Stimulated activated CD4-positive, alpha-beta T cell treated with anti-CD3 and anti-CD28 coated beads, Interleukin-2, amount 100 ng/mL, for 48 hours (primary cell): Measurements from ENCODE around the gene RAB3D.
"Not testable (repeated sequence)": the region's sequence is repeated elsewhere in the genome, so short reads cannot be mapped to it uniquely, and the experiment has no call there.

ENCODE experiments used
- DNase-seq, 2 donors: peaks; one replicate each; pipeline ENCODE4 v3.0.0-alpha.2; 2020

Gene RAB3D

DNA sequence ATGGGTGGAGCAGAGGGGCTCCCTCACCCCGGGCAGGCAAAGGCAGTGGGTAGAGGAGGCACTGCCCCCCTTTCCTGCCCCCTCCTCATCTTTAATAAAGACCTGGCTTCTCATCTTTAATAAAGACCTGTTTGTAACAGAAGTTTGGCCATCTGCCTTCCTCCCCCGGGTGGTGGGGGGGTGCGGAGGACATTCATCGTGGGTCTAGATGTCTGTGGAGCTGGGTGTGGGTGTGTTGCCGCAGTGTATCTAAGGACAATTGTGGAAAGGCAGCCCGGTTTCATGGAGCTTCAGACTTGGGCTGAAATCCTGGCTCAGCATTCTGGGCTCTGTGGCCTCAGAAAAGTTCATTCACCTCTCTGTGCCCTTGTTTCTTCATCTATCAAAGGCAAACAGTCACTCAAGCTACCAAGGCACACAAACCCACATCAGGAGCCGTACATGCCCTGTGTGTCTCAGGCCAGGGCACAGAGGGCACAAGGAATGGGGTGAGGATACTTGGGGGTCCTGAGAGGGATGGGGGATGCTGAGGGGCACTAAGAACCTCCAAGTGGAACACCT is 26.2 kb upstream of the RAB3D start:
- no peak for DNase-seq

DNA sequence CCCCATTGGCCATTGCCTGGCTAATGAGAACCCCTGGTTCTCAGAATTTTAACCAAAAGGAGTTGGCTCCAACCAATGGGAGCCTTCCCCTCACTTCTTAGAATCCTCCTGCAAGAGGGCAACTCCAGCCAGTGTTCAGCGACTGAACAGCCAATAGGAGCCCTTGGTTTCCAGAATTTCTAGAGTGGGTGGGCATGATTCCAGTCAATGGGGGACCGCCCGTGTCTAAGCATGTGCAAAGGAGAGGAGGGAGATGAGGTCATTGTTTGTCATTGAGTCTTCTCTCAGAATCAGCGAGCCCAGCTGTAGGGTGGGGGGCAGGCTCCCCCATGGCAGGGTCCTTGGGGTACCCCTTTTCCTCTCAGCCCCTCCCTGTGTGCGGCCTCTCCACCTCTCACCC is 25.5 kb upstream of the RAB3D start:
- DNase-seq, result no peak

DNA sequence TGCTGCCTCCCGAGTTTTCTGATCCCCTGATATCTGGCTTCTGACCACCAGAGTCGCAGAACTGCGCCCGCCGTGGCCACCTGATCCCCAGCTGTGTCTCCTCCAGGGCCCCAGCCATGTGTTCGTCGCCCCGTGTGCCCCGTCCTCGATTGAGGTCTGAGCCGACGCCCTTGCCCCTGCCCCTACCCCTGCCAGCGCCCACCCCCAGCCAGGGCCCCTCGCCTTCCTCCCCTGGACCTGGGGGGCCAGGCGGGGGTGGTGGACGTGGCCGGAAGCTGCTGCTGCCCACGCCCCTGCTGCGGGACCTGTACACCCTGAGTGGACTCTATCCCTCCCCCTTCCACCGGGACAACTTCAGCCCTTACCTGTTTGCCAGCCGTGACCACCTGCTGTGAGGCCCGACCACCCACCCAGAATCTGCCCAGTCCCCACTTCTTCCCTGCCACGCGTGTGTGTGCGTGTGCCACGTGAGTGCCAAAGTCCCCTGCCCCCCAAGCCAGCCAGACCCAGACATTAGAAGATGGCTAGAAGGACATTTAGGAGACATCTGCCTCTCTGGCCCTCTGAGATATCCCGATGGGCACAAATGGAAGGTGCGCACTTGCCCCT is 24.9 kb upstream of the RAB3D start:
- no peak for DNase-seq

DNA sequence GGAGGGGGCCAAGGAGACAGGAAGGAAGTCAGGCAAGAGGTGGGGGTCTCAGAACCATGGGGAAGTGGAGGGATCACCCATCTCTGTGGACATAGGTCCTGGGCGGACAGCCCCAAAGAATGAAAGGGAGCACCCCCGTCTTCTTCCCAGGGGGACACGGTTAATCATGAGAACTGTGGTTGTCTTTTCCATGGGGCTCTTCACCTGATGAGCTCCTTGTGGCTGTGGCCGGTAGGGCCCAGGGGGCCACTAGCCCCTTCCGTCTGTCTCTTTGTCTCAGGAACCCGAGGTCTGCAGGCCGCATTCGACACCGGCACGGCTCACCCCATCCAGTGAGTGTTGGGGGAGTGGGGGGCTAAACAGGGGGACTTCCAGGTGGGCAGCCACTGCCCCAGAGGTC is 24.4 kb upstream of the RAB3D start:
- DNase-seq, result no peak

DNA sequence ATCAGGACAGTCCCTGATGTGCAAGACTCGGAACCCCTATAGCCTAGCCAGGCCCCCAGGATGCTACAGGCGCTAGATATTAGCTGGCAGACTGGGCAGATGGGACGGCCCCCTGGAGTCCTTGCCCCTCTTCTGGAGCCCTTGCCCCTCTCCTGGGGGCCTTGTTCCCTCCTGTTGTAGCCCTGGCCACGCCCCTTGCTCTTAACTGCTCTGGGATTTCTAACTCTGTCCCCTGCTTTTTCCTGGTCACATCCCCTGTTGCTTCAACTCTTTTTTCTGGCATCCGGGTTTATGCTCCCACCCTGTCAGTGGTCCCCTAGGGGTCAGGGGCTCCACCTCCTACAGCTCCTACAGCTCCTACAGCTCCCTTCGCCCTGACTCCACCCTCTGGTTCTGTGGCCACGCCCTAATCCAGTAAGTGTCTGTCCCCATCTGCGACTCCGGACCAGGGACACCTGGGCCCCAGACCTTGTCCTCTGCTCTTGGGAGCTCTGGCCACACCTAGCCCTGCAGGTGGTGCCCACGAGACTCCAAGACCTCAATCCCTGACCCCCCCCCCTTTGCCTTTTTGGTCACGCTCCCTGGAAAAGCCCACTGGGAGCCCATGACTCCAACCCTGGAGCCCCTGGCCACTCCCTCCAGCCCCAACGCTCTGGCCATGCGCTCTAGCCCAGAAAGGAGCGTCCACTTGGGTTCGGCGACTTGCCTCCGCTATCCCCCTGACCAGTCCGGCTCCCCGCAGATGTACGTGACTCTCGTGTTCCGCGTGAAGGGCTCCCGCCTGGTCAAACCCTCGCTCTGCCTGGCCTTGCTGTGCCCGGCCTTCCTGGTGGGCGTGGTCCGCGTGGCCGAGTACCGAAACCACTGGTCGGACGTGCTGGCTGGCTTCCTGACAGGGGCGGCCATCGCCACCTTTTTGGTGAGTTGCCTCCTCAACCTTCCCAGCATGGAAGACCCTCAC is 22.6 kb upstream of the RAB3D start:
- DNase-seq, result no peak

DNA sequence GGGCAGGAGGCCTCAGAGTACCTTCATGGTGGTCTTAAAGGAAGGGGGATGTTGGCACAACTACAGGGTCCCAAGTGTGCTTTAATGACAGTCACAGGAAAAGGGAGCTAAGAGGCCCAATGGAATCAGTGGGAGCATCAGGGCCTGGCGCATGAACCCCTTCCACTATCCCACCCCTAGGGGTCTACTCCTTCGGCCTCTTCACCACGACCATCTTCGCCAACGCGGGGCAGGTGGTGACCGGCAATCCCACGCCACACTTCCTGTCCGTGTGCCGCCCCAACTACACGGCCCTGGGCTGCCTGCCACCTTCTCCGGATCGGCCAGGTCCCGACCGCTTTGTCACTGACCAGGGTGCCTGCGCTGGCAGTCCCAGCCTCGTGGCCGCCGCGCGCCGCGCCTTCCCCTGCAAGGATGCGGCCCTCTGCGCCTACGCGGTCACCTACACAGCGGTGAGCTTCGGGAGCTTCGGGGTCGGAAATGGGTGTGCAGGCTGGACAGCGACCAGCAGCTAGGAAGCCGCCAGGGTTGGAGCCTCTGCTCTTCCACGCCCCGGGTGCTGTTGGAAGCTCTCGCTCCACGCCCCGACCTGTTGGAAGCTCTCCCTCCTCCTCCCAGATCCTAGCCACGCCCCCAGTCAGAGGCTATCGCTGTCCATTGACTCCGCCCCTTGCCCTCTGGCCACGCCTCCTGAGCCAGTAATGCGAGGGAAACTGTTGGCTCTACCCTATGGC is 21.7 kb upstream of the RAB3D start:
- no peak for DNase-seq

DNA sequence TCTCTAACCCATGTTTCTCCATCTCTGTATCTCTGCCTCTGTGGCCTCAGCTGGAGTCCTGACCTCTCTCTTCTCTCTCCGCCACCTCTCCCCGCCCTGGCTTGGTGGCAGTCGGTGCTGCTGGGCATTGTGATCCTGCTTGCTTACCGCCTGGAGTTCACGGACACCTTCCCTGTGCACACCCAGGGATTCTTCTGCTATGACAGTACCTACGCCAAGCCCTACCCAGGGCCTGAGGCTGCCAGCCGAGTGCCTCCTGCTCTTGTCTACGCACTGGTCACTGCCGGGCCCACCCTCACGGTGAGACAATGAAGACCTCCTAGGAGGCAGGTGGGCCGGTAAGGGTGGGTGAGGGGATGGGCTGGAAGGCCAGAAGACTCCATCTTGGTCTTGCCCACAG is 20.0 kb upstream of the RAB3D start:
- DNase-seq, result no peak

DNA sequence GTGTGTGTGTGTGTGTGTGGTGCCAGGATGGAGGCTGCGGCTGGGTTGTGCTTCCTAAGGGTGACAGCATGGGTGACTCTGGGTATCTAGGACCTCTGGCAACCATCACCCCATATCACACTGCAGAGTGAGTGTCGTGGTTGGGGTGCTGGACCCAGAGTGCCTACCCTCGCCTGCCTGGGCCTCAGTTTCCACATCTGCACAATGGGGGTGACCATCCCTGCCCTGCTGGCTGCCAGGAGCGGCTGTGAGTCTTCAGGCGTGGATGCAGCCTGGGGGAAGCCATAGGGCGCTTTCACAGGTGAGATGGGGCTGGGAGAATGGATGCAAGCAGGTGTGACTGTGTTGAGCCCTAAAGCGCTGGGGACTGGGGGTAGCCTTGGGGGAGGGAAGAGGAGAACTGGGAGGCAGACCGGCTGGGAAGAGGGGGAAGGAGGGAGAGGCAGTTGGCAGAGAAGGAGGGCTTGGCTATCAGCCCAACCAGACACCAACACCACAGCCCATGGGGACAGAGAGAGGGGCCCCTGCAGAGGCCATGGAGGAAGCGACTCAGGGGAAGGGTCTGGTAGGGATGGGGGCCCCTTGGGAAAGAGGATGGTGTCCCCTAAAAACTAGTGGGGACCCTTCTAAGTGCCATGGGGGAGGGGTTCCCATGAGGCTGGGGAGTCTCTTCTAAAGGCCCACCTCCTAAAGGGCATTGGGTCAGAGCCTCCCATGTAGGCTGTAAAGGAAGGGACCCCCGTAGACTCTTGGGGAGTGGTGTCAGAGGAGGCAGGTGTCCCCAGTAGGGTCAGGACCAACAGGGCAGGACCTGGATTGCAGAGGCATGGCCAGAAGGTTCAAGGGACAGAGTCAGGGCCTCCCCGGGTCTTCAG is 17.5 kb upstream of the RAB3D start:
- no peak for DNase-seq

DNA sequence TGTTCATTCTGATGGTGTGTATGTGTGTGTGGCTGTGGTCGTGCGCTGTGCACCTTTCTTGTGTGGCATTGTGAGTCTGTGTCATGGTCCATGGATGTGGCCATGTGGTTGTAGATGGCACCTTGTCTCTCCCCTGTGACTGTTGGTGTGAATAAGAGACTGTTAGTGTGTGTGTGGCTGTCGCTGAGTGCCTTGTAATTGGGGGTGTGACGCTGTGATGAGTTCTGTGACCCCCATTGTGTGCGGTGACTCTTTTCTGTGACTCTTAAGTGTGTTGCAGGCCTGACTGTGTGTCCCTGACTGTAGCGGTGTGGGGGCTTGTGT is 16.6 kb upstream of the RAB3D start:
- no peak for DNase-seq

DNA sequence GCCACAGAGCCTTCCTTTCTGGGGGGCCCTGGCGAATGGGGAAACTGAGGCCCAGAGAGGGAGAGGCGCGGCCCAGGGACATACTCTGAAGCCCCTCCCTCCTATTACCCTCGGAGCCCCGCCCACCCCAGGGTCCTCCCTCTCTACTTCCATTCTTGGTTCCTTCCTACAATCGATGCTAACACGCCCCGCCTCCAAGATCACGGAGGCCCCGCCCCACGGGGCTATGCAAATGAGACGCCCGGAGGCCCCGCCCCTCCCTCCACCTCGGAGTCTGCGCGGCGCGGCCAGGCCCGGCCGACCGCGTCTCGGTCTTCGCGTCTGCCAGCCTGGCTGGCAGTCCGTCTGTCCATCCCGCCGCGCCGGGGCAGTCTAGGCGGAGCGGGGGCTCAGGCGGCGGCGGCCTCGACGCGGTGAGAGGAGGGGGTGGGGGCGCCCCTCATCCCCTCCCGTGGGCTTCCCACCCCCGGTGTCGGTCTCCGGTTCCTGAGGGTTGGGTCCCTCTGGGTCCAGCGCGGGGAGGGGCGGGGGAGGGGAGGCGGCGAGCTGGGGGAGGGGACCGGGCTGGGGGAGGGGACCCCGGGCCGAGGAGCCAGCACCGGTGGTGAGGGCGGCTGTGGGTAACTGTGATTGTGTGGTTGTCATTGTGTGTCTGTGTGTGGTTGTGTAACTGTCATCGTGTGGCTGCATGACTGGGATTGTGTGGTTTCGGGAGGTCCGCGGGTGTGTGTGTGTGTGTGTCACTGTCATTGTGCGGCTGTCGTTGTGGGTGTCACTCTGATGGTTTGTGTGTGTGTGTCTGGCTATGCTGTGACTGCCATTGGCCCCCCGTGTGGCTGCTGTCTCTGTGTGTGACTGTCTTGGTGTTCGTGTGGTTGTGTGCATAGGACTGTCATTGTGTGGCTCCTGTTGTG is 16.0 kb upstream of the RAB3D start, which contains the start of gene PLPPR2:
Gene PLPPR2 (plus strand): TSS at position 273 of the 914 bp plus-strand sequence. CDS start 2,242 bp downstream, outside the sequence.
- DNase-seq, result peak; percentile 80 to 83

DNA sequence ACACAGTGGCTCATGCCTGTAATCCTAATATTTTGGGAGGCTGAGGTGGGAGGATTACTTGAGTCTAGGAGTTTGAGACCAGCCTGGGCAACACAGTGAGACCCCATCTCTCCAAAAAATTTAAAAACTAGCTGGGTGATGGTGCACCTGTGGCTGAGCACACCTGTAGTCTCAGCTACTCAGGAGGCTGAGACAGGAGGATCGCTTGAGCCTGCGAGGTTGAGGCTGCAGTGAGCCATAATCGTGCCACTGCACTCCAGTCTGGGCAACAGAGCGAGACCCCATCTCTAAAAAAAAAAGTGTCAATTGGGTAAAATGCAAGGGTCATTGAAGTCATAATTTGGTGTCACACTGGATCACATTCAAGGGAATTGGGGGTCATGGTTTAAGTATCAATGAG is 14.6 kb upstream of the RAB3D start:
- DNase-seq, result not testable (repeated sequence)

DNA sequence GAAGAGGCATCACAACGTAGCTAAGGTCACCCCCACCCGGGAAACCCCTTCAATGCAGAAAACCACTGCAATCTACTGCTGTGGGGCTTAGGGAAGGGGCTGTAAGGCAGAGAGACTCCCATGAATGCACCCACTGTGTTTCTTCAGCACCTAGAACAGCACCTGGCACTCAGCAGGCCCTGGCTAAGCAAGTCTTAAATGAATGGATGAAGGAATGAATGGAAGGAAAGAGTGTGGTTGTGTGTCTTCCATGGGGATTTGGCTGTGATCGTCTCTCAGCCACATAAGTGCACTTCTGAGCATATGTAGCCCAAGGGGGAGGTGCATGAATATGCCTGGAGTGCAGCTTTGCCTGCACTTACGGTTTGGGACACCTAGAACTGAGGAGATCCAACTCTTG is 9.7 kb upstream of the RAB3D start:
- DNase-seq, result no peak

DNA sequence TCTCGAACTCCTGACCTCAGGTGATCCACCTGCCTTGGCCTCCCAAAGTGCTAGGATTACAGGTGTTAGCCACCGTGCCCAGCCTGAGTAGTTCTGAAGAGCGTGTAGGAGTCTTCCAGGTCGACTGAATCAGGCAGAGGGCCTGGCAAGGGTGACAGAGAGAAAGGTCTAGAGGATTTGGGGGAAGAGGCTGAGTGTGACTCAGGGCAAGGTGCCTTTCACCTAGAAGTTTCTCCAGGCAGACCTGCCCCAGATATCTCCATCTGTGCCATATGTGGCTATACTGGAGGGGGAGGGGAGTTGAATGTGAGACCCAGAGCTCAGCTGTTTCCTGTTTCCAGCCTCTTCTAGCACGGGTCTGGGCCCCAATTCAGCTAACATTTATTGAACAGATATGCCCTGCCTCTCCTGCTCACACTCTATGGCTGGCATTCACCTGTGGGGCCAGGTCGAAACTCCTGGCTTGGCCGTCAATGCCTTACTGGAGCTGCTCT is 8.1 kb upstream of the RAB3D start:
- no peak for DNase-seq

DNA sequence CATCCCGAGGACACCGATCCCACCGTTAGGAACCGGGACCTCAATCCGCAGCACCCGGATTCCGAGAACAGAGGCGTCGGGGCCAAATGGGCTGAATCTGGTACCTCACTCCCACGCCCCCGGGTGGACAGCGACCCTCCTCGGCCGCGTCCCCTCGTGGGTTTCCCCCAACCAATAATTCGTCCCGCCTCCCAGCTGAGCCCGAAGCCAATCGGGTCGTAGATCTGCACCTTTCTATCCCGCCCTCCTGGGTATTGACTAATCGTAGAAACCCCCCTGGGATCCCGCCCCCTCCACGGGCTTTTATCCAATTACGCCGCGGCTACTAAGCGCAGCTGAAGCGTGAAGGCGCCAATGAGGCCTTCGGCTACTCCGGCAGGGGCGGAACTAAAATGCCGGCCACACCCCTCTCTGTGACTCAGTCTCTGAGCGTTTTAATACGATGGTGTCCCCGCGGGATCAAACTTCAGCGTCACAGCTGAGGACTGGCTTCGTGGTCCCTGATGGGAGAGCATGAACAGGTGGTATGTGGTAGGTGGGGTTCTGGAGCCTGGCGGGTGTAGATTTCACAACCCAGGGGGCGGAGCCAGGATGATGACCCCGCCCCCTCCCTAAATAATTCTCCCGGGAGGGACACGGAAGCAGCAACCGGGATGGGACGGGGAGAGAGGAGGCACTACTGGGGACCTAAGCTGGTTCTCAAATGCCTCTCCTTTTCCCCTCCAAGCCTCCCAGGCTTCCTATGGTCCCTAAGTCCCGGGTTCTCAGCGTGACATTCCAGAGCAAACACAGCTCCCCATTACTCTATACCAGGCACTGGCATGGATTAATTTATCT is 6.9 kb upstream of the RAB3D start, which contains the start of the genes CCDC159 and TMEM205:
Gene CCDC159 (plus strand): TSS at position 416 of the 837 bp plus-strand sequence. CDS start 88 bp downstream, at position 504.
Gene TMEM205 (minus strand): TSS at position 165 of the 837 bp plus-strand sequence. CDS start 649 bp downstream, outside the sequence.
- peak; percentile 94 to 97 for DNase-seq

DNA sequence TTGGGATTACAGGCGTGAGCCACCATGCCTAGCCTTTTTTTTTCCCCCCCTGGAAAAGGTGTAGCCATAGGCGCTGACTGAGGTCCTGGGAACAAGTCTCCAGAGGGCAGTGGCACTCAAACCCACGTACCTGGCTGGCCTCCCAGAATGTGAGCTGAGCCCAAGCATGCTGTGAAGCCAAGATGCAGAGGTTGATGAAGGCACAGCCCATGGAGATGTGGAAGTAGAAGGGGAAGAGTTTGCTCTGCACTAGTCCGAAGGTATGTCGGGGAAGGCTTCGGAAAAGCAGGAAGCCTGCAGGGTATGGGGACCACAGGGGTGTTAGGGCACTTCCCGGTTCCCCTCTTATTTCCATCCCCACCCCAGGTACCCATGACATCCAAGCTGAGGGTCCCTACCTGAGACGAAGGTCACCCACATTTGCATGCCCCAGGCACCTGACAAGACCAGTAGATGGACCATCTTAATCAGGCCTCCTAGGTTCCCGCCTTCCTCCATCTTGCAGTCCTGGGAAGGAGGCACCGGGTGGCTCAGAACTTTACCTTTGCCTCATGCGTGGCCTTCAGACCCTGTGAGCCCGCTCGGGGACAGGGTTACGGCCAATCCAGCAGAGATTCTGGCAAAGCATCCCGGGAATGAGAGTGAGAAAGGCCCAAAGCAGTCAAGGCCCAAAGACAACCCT is 5.8 kb upstream of the RAB3D start:
- DNase-seq, result no peak

DNA sequence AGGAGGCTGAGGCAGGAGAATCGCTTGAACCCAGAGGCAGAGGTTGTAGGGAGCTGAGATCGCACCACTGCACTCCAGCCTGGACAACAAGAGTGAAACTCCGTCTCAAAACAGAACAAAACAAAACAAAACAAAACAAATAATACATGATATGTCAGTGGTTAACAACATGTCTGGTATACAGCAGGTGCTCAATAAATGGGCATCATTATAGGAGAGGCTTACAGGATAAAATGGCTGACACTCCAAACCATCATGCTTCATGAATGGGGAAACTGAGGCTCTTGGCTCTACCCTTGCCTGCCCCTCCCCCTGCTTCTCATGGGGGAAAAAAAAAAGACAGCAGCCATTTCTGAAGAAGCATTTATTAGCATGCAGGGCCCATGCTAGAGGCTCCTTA is 3.0 kb upstream of the RAB3D start:
- DNase-seq, result no peak

DNA sequence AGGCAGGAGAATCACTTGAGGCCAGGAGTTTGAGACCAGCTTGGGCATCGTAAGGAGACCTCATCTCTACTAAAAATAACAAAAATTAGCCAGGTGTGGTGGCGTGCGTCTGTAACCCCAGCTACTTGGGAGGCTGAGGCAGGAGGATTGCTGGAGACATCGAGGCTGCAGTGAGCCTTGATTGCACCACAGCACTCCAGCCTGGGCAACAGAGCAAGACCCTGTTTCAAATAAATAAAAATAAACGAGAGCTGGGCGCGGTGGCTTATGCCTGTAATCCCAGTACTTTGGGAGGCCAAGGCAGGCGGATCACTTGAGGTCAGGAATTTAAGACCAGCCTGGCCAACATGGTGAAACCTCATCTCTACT is 626 bp upstream of the RAB3D start:
- DNase-seq, result not testable (repeated sequence)

DNA sequence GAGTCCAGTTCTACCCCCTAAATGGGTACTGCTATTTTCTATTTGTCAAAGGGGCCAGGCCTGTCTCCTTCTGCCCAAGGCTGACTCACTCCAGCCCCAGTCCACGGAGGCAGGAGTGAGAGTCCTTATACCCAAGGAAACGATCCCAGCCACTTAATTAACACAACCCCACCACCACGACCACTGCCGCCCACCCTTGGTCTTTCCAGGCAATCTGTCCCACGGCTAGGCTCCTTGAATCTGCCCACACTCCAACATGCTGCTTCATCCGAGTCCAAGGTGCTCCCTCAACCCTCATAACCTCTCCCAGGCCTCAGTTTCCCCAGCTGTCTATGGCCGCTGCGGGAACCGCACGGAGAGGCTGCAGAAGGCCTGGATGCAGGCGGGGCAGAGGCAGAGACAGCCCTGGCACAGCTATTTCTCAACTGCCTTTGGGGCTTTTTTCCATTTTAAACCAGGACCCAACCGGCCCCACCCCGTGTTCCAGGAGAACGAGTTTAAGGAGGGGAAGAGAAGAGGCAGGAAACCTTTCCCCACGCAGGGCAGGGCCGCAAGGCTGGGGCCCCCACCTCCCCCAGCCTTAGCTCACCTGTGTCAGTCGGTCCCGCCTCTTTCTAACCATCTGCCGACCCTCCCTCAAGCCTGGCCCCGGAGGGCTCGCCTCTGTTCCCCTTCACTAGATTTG is 746 bp downstream of the RAB3D start:
- DNase-seq, result no peak

DNA sequence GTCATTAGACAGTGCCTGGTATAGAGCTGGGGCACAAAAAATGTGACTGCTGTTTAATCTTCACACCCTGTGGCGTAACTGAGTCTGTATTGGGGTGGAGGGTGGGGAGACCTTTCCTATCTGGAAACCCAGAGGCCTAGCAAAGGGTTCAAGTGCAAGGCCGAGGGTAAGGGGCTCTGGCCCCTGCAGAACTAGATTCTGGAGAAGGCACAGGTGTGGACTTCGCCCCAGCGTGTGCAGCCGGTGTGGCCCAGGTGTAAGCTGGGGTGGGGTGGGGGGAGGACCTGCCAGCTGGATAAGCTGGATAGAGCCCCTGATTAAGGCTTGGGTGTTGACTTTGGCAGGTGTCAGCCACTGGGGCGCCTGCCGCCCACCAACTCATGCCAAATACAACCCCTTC is 1.3 kb downstream of the RAB3D start:
- DNase-seq, result no peak
